Mucosa of descending colon (tissue), 3 donors: Measurements from ENCODE around the gene LDLRAD4. TPM values are rescaled to one million over a fixed set of nuclear protein-coding genes. Genes with fewer than 3 reads are reported as not detected.

Experiments used
- ATAC-seq: fragments of 200-7000 bp; cut with Tn5 transposase; one replicate; pipeline ENCODE4 v1.9.1; 2020; ENCODE audit warnings: mild to moderate bottlenecking, moderate library complexity
- DNase-seq, 3 donors: peaks; one replicate each; pipeline ENCODE4 v3.0.0-alpha.2; 2020
- H3K36me3 ChIP-seq: fragments of 200-600 bp; one replicate; pipeline ENCODE4 v1.8.0; 2021; ENCODE audit warnings: low read depth, mild to moderate bottlenecking
- H3K4me1 ChIP-seq: fragments of 200-600 bp; one replicate; pipeline ENCODE4 v1.8.0; 2021; ENCODE audit warnings: low read depth, mild to moderate bottlenecking
- H3K4me3 ChIP-seq: fragments of 200-600 bp; one replicate; pipeline ENCODE4 v1.8.0; 2021; ENCODE audit warnings: mild to moderate bottlenecking
- H3K9me3 ChIP-seq: fragments of 200-600 bp; one replicate; pipeline ENCODE4 v1.8.0; 2021; ENCODE audit warnings: mild to moderate bottlenecking
- CTCF ChIP-seq: fragments of 200-600 bp; IDR thresholded peaks from one replicate; pipeline ENCODE4 v1.8.0; 2022; ENCODE audit warnings: antibody characterized with exemption, mild to moderate bottlenecking
- intact Hi-C, 2 donors: fragments of 100-400 bp; cut with DNase I in 1 of 2; cut with micrococcal nuclease in 1 of 2; formaldehyde crosslinking; loops; one replicate each; pipeline versions ENCODE4 v1.11.0 to v1.11.1; 2022; cut with DNase I, micrococcal nuclease
- total RNA-seq, 3 donors: library from RNA; stranded (reverse); fragmentation: NEBNext Ultra II Directional in 2 of 3; extraction: Animal tissue kit (Norgen Biotek cat#: 25700) in 2 of 3; gene quantifications; one replicate each; pipeline versions ENCODE4 v1.2.1 to v1.2.4, GENCODE V29; 2021 to 2023
- donor health status: DM: no; HTN: no; CAD: no; lungs with moderate emphysema.
- donor health status: DM: no; HTN: no; CAD: no.
- donor health status: DM: no; HTN: yes; CAD: no.

The LDLRAD4 gene
- total RNA-seq, 3 donors from 2014 or later = 36.8 to 41.0 (median 37.4) TPM

DNA sequence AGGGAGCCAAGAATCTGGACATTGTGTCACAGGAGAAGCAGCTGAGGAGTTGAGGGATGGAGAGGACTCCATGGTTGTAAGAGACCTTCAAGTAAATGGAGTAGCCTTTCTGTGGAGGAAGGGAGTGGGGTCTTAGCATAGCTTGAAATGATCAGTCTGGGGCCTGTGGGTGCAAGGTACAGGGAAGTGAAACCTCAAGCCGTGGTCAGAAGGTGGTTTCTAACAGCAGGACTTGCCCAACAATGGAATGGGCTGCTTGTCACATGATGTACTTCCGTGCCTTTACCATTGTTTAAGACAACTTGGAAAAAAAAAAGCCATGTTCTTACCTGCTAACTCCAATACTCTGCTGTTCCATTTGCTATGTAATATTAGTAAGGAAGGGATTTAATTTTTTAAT, 140.7 kb downstream of the LDLRAD4 start:
- Histone ChIP-seq H3K4me3 (no peak overlapping the region), H3K9me3 (no peaks in the 10 kb centered on the region), H3K4me1 (no peaks in the 10 kb centered on the region), H3K36me3 (no peaks in the 10 kb centered on the region)
- intact Hi-C loops = no loop called here
- no peak for TF ChIP-seq CTCF
- DNase-seq = no peak
- ATAC-seq = peak; percentile 21

DNA sequence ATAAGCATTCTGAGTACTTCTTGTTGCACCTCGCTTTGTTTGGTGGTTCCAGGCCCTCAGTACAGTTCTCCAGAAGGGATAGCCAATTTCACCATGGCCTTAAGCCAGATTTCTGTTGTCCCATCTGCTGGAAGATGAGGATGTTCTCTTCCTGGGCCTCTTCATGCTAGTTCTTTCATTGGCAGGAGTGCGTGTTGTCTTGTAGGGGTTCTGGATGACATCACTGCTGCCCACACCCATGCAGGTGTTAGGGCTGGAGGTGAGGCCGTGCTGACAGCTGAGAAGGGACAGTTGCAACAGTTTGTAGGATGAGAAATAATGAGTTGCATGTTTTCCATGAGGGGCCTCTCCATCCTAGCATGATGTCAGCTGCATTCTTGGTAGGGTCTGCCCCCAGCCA, 142.9 kb downstream of the LDLRAD4 start:
- DNase-seq = no peak
- Histone ChIP-seq H3K36me3 (no peaks in the 10 kb centered on the region), H3K4me1 (no peaks in the 10 kb centered on the region), H3K9me3 (no peaks in the 10 kb centered on the region), H3K4me3 (no peak overlapping the region)
- no peak for ATAC-seq
- intact Hi-C loops = no loop called here
- TF ChIP-seq CTCF = no peak

GRCh38 chr18:13362051-13362450, 143.5 kb downstream of the LDLRAD4 start:
- H3K4me1 ChIP-seq = no peaks in the 10 kb centered on the region
- ATAC-seq (no peak), DNase-seq (no peak)
- no peak for TF ChIP-seq CTCF
- H3K9me3 ChIP-seq = no peaks in the 10 kb centered on the region
- no peak overlapping the region for H3K4me3 ChIP-seq
- no peaks in the 10 kb centered on the region for H3K36me3 ChIP-seq
- intact Hi-C loops = no loop called here

- Histone ChIP-seq H3K4me3 (no peak overlapping the region), H3K4me1 (no peaks in the 10 kb centered on the region), H3K9me3 (no peaks in the 10 kb centered on the region), H3K36me3 (no peaks in the 10 kb centered on the region)
- intact Hi-C loops = no loop called here
- no peak for DNase-seq
- ATAC-seq = no peak
- TF ChIP-seq CTCF = no peak
Observed at GRCh38 chr18:13362607-13363006, 144.0 kb downstream of the LDLRAD4 start.

DNA sequence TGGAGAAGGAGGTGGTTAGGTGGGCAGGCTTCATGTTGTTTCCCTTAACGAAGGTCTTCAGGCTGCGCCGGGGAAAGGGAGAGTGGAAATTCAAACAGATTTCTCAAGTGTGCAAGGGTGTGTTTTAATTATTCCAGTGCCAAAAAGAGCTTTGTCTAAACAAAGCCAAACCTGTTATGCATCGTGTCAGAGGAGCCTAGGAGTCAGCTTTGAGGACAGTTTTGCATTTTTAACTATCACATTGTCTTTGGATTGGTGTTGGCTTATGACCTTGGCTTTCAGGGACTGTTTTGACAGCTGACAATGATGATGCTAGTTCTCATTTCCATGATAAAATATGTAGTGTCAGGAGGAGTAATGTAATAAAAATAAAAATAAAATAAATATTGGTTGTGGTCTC, 144.8 kb downstream of the LDLRAD4 start:
- DNase-seq (no peak), ATAC-seq (no peak)
- intact Hi-C loops = no loop called here
- no peaks in the 10 kb centered on the region for H3K36me3 ChIP-seq
- H3K9me3 ChIP-seq = no peaks in the 10 kb centered on the region
- TF ChIP-seq CTCF = no peak
- H3K4me1 ChIP-seq = no peaks in the 10 kb centered on the region
- no peak overlapping the region for H3K4me3 ChIP-seq

GRCh38 chr18:13364721-13365205, 146.2 kb downstream of the LDLRAD4 start:
- intact Hi-C loops = no loop called here
- no peak for TF ChIP-seq CTCF
- DNase-seq = no peak
- ATAC-seq = no peak
- Histone ChIP-seq H3K4me3 (no peak overlapping the region), H3K4me1 (peaks cover 7% of the 10 kb centered on the region), H3K9me3 (no peaks in the 10 kb centered on the region), H3K36me3 (no peaks in the 10 kb centered on the region)
